ENCODE data around the gene LNX1. TPM values are rescaled to one million over a fixed set of nuclear protein-coding genes. Genes with fewer than 3 reads are reported as not detected.

LNX1 gene
- polyA plus RNA-seq, 1 experiment: 2.6 TPM

DNA sequence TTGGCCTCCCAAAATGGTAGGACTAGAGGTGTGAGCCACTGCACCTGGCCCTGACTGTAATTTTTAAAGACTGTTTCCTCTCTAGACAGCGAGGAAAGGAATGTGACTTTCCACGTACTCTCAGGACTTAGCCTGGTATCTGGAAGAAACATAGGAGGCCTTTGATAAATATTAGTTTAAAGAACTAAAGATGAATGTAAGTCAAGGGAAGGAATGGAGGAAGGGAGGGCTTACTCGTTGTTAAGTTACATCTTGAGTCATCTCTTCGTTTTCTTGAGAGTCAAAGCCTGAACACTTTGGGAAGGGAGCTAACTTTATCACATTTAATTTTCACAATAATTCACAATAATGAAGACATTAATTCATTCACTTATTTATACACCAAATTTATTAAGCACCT is 7.2 kb upstream of the LNX1 start:
- no peak overlapping the region for H3K27ac ChIP-seq (ENCODE audit: low read depth, low read length)
- H3K9me3 ChIP-seq (ENCODE audit: control insufficient read depth, insufficient read depth, low read length): no peaks in the 10 kb centered on the region
- no peak overlapping the region for H3K4me3 ChIP-seq (ENCODE audit: low read depth, low read length)
- no peak for DNase-seq (ENCODE audit: low read depth, low spot score)
- CTCF ChIA-PET: no interaction called here
- H3K27me3 ChIP-seq (ENCODE audit: control insufficient read depth, insufficient read depth, low read length): no peaks in the 10 kb centered on the region
- POLR2A ChIA-PET: no interaction called here
- TF ChIP-seq, protein P1, sequence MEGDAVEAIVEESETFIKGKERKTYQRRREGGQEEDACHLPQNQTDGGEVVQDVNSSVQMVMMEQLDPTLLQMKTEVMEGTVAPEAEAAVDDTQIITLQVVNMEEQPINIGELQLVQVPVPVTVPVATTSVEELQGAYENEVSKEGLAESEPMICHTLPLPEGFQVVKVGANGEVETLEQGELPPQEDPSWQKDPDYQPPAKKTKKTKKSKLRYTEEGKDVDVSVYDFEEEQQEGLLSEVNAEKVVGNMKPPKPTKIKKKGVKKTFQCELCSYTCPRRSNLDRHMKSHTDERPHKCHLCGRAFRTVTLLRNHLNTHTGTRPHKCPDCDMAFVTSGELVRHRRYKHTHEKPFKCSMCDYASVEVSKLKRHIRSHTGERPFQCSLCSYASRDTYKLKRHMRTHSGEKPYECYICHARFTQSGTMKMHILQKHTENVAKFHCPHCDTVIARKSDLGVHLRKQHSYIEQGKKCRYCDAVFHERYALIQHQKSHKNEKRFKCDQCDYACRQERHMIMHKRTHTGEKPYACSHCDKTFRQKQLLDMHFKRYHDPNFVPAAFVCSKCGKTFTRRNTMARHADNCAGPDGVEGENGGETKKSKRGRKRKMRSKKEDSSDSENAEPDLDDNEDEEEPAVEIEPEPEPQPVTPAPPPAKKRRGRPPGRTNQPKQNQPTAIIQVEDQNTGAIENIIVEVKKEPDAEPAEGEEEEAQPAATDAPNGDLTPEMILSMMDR (IDR thresholded peaks at IDR 0.05; ENCODE audit: low read depth, low read length): no peak

DNA sequence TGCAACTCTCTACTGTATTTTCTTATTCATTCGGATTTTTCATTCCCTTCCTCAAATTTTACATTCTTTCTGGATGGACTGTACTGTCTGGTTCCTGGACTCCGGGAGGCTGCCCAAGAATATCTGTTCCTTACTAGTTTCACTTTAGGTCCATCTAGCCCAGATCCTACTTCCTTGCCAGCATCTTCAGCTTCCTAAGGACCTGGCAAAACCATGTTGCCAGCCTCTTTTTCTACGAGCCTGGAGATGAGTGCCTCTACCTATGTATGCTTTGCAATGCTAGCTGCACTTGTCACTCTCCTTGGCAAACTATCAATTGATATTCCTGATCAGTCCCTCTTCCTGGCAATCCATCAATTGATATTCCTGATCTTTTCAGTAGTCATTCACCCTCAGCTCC is 5.6 kb upstream of the LNX1 start:
- peaks cover 2% of the 10 kb centered on the region; the same call in 1 of the 2 replicates for H3K9me3 ChIP-seq (ENCODE audit: control insufficient read depth, insufficient read depth, low read length)
- H3K27me3 ChIP-seq (ENCODE audit: control insufficient read depth, insufficient read depth, low read length): no peaks in the 10 kb centered on the region
- TF ChIP-seq, protein P1 (IDR thresholded peaks at IDR 0.05; ENCODE audit: low read depth, low read length): no peak
- H3K4me3 ChIP-seq (ENCODE audit: low read depth, low read length): no peak overlapping the region
- ChIA-PET POLR2A (no interaction called here), CTCF (no interaction called here)
- H3K27ac ChIP-seq (ENCODE audit: low read depth, low read length): no peak overlapping the region
- no peak for DNase-seq (ENCODE audit: low read depth, low spot score)

DNA sequence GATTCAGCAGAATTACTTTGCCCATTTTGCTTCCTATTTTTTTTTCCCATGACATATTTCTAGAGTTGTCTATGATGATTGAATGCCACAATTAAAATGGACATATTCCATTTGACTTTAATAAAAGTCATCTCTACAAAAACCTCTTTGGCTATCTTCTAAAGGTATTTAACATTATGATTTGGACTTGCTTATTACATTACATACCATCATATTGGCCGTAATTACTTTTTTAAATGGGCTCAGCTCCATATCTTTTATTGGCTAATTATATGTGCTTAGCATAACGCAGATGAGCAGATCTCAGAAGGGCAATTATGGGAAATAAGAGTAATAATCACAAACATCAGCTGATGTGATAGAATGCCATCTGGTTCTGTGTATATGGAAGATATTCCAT is 4.5 kb upstream of the LNX1 start:
- DNase-seq (ENCODE audit: low read depth, low spot score): no peak
- no peak overlapping the region for H3K27ac ChIP-seq (ENCODE audit: low read depth, low read length)
- TF ChIP-seq, protein P1 (IDR thresholded peaks at IDR 0.05; ENCODE audit: low read depth, low read length): no peak
- no peak overlapping the region for H3K4me3 ChIP-seq (ENCODE audit: low read depth, low read length)
- no peaks in the 10 kb centered on the region for H3K27me3 ChIP-seq (ENCODE audit: control insufficient read depth, insufficient read depth, low read length)
- POLR2A ChIA-PET: no interaction called here
- peaks cover 2% of the 10 kb centered on the region; the same call in 1 of the 2 replicates for H3K9me3 ChIP-seq (ENCODE audit: control insufficient read depth, insufficient read depth, low read length)
- CTCF ChIA-PET: interaction anchor here (1.0 kb wide), 2 partner anchors 23 to 312 kb away, joined by 3 read pairs; no protein-coding TSS in a partner anchor

DNA sequence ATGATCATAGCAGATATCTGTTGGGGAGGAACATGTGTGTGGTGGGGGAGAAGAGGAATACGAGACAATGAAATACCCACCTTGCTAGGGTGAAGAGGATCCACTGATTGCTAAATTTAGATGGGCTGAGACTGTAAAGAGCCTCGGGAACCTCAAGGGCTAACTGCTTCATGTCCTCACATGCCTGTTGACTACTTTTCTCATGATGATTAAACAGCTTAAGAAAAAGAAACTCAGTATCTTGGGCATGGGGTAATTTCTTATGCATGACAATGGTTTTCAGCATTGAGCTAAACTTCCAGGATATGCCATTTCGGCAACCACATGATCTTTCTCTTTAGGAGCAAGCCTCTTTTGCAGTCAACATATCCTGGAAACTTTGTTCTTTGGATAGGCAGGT is 3.9 kb upstream of the LNX1 start:
- CTCF ChIA-PET: interaction anchor here (1.0 kb wide), 2 partner anchors 23 to 313 kb away, joined by 3 read pairs; no protein-coding TSS in a partner anchor
- POLR2A ChIA-PET: no interaction called here
- Histone ChIP-seq H3K27ac (ENCODE audit: low read depth, low read length) (no peak overlapping the region), H3K27me3 (ENCODE audit: control insufficient read depth, insufficient read depth, low read length) (no peaks in the 10 kb centered on the region), H3K9me3 (ENCODE audit: control insufficient read depth, insufficient read depth, low read length) (peaks cover 2% of the 10 kb centered on the region; the same call in 1 of the 2 replicates), H3K4me3 (ENCODE audit: low read depth, low read length) (no peak overlapping the region)
- DNase-seq (ENCODE audit: low read depth, low spot score): no peak
- TF ChIP-seq, protein P1 (IDR thresholded peaks at IDR 0.05; ENCODE audit: low read depth, low read length): no peak

DNA sequence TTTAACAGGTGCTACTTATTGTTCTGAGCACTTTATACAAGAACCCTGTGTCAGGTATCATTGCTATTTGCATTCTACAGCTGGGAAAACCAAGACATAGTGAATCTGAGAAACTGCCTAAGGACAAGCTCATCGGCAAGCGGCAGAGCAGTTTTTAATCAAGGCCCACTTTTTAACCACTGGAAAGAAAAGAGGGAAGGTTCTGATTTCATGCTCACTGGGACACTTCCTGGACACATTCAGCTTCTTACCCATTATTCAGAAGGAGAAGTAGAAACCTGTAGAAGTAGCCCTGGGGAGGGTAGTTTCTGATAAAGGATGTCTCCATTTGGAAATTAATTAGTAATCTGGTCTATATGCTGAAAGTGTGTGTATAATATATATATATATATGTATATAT is 2.5 kb upstream of the LNX1 start:
- TF ChIP-seq, protein P1 (IDR thresholded peaks at IDR 0.05; ENCODE audit: low read depth, low read length): no peak
- H3K4me3 ChIP-seq (ENCODE audit: low read depth, low read length): no peak overlapping the region
- peaks cover 2% of the 10 kb centered on the region; the same call in 1 of the 2 replicates for H3K9me3 ChIP-seq (ENCODE audit: control insufficient read depth, insufficient read depth, low read length)
- ChIA-PET CTCF (no interaction called here), POLR2A (no interaction called here)
- no peaks in the 10 kb centered on the region for H3K27me3 ChIP-seq (ENCODE audit: control insufficient read depth, insufficient read depth, low read length)
- DNase-seq (ENCODE audit: low read depth, low spot score): no peak
- H3K27ac ChIP-seq (ENCODE audit: low read depth, low read length): no peak overlapping the region
